GM12878 (cell line): ENCODE results near the gene MUTYH. TPM values are rescaled to one million over a fixed set of nuclear protein-coding genes. Genes with fewer than 3 reads are reported as not detected.

Experiments
- ATAC-seq: fragments of 200-7000 bp; cut with Tn5 transposase; 3 replicates; pipeline ENCODE4 v1.9.1; 2020; ENCODE audit warnings: mild to moderate bottlenecking, moderate library complexity
- BruUV-seq: library from RNA; stranded (reverse); fragments of 400-500 nt; replicated peaks from 2 replicates; lab custom pipeline; 2021; lab: Mats Ljungman, UMichigan
- CTCF ChIA-PET: fragments of 300-600 bp; sonication (Branson Sonifier 250); formaldehyde crosslinking; extraction: SDS; loops from one replicate; lab custom pipeline; 2021; ENCODE audit warnings: inconsistent platforms; lab: Yijun Ruan, JAX
- POLR2A ChIA-PET: fragments of 350-600 bp; formaldehyde crosslinking; extraction: SDS; loops from one replicate; lab custom pipeline; 2021; ENCODE audit warnings: inconsistent platforms; lab: Charles Lee
- RAD21 ChIA-PET: fragments of 300-600 bp; sonication (Branson Sonifier 250); formaldehyde crosslinking; loops from one replicate; lab custom pipeline; 2023; ENCODE audit warnings: antibody characterized with exemption; ENCODE audit not compliant: unreplicated experiment; lab: Charles Lee
- SMC1A ChIA-PET: fragments of 300-600 bp; sonication (Branson Sonifier 250); formaldehyde crosslinking; loops from one replicate; lab custom pipeline; 2023; ENCODE audit not compliant: unreplicated experiment, uncharacterized antibody; lab: Charles Lee
- DNase-seq: peaks from one replicate; pipeline ENCODE4 v3.0.0-alpha.2; 2011; ENCODE audit warnings: low read depth, low spot score
- FAIRE-seq: peaks from 3 replicates; lab custom pipeline; 2011; peaks lifted over from hg19 to GRCh38; lab: Jason Lieb, UNC
- H2AFZ ChIP-seq: 2 replicates; pipeline ENCODE4 v1.6.0; 2011; ENCODE audit warnings: low read depth, low read length, control low read depth; ENCODE audit not compliant: control insufficient read depth
- H3K27ac ChIP-seq: 2 replicates; pipeline ENCODE4 v1.5.1; 2011; ENCODE audit warnings: control low read depth; ENCODE audit not compliant: control insufficient read depth, insufficient read depth
- H3K27me3 ChIP-seq, 2 experiments: replicated peaks in 1 of 2; 2 replicates each; pipeline versions ENCODE4 v1.6.0 to v1.6.1; 2011; ENCODE audit warnings: low read length in 1 of 2; ENCODE audit not compliant: control insufficient read depth in 2 of 2, insufficient read depth in 2 of 2
- H3K36me3 ChIP-seq, 2 experiments: 2 replicates each; pipeline ENCODE4 v1.5.1; 2011; ENCODE audit warnings: low read length in 1 of 2; ENCODE audit not compliant: control insufficient read depth in 2 of 2, insufficient read depth in 2 of 2
- H3K4me1 ChIP-seq: 2 replicates; pipeline ENCODE4 v1.6.1; 2011; ENCODE audit warnings: mild to moderate bottlenecking, low read length, moderate library complexity, mixed read lengths; ENCODE audit not compliant: control insufficient read depth, insufficient read depth
- H3K4me2 ChIP-seq: 2 replicates; pipeline ENCODE4 v1.6.0; 2011; ENCODE audit warnings: control low read depth; ENCODE audit not compliant: control insufficient read depth, insufficient read depth
- H3K4me3 ChIP-seq: fragments of 200-600 bp; sonication (generic); 2 replicates; pipeline ENCODE4 v1.5.1; 2016
- H3K79me2 ChIP-seq: 2 replicates; pipeline ENCODE4 v1.6.0; 2011; ENCODE audit warnings: low read length; ENCODE audit not compliant: control insufficient read depth, insufficient read depth
- H3K9ac ChIP-seq: 2 replicates; pipeline ENCODE4 v1.8.0; 2011; ENCODE audit warnings: low read length, control low read depth, mixed read lengths; ENCODE audit not compliant: control insufficient read depth, insufficient read depth
- H3K9me3 ChIP-seq: replicated peaks from 3 replicates; pipeline ENCODE4 v1.5.1; 2011; ENCODE audit warnings: mild to moderate bottlenecking, low read length; ENCODE audit not compliant: control insufficient read depth, insufficient read depth
- H4K20me1 ChIP-seq: 2 replicates; pipeline ENCODE4 v1.6.0; 2011; ENCODE audit not compliant: control insufficient read depth, insufficient read depth
- BACH1 ChIP-seq: fragments of 450-650 bp; IDR thresholded peaks from 2 replicates; pipeline ENCODE4 v1.6.1; 2017; ENCODE audit warnings: mild to moderate bottlenecking, borderline replicate concordance
- BHLHE40 ChIP-seq, 2 experiments: fragments of 450-650 bp in 1 of 2; IDR thresholded peaks; 2 replicates each; pipeline ENCODE4 v1.6.1; 2011 to 2017; ENCODE audit warnings: low read depth in 2 of 2, borderline replicate concordance in 1 of 2, improper control_type of control experiment in 1 of 2, low read length in 1 of 2, mild to moderate bottlenecking in 1 of 2
- FOXM1 ChIP-seq: IDR thresholded peaks from 2 replicates; pipeline ENCODE4 v1.6.1; 2012; ENCODE audit warnings: low read depth, mild to moderate bottlenecking, inconsistent platforms, low read length, moderate library complexity
- IKZF2 ChIP-seq, 2 experiments: fragments of 450-650 bp; IDR thresholded peaks; 2 replicates each; pipeline ENCODE4 v1.6.1; 2017; ENCODE audit warnings: mild to moderate bottlenecking in 2 of 2, moderate library complexity in 2 of 2
- IRF3 ChIP-seq: fragments of 450-650 bp; IDR thresholded peaks from 2 replicates; pipeline ENCODE4 v1.6.1; 2014; ENCODE audit warnings: mild to moderate bottlenecking
- MEF2B ChIP-seq: fragments of 450-650 bp; IDR thresholded peaks from 2 replicates; pipeline ENCODE4 v1.6.1; 2018; ENCODE audit warnings: mild to moderate bottlenecking, moderate library complexity; ENCODE audit not compliant: partially characterized antibody, poor library complexity, severe bottlenecking
- NFYB ChIP-seq: IDR thresholded peaks from 2 replicates; pipeline ENCODE4 v1.6.1; 2011; ENCODE audit warnings: low read depth, mild to moderate bottlenecking, low read length, improper control_type of control experiment, moderate library complexity; ENCODE audit not compliant: insufficient read depth
- PBX3 ChIP-seq: IDR thresholded peaks from 2 replicates; pipeline ENCODE4 v1.6.1; 2011; ENCODE audit warnings: mild to moderate bottlenecking, low read depth, low read length, moderate library complexity; ENCODE audit not compliant: insufficient replicate concordance
- SKIL ChIP-seq: fragments of 450-650 bp; IDR thresholded peaks from 2 replicates; pipeline ENCODE4 v1.6.1; 2017; ENCODE audit warnings: mild to moderate bottlenecking, low read depth, inconsistent platforms; ENCODE audit not compliant: poor library complexity, severe bottlenecking
- SMC3 ChIP-seq: IDR thresholded peaks from 2 replicates; pipeline ENCODE4 v1.6.1; 2011; ENCODE audit warnings: low read length, improper control_type of control experiment, borderline replicate concordance
- ZNF24 ChIP-seq: fragments of 450-650 bp; IDR thresholded peaks from 2 replicates; pipeline ENCODE4 v1.6.1; 2017; ENCODE audit warnings: antibody characterized with exemption, mild to moderate bottlenecking
- ZNF592 ChIP-seq: fragments of 450-650 bp; IDR thresholded peaks from 2 replicates; pipeline ENCODE4 v1.6.1; 2017; ENCODE audit warnings: mild to moderate bottlenecking, moderate library complexity
- WGBS: methylation state at CpG from one replicate; pipeline ENCODE4 v1.1.6; 2016; ENCODE audit warnings: low lambda C conversion rate; ENCODE audit not compliant: insufficient replicate concordance, insufficient coverage; ENCODE audit errors: missing lambda C conversion rate; 5-methylcytosine and 5-hydroxymethylcytosine counted together
- in situ Hi-C: fragments of 300-500 bp; cut with MboI; formaldehyde crosslinking; loops from 9 replicates; pipeline ENCODE4 v1.14.3; 2018; ENCODE audit warnings: mixed read lengths
- intact Hi-C: fragments of 100-400 bp; cut with micrococcal nuclease; formaldehyde crosslinking; loops from one replicate; pipeline ENCODE4 v1.14.2; 2022; ENCODE audit not compliant: unreplicated experiment
- polyA plus RNA-seq, 11 experiments: library from polyadenylated mRNA; depleted of rRNA in 4 of 11; unstranded in 6 of 11; stranded (reverse) in 5 of 11; fragments of >200 nt; fragmentation: Nextera tagmentation in 4 of 11; fragmentation: Illumina TruSeq in 1 of 11; extraction: Ambion mirVana in 4 of 11; extraction: Trizol in 1 of 11; gene quantifications; 1 replicate in 1 of 11; 2 replicates in 10 of 11; pipeline versions ENCODE4 v1.2.1 to v1.2.3, GENCODE V29; 2011 to 2016; ENCODE audit warnings: inconsistent platforms in 2 of 11, missing spikeins in 2 of 11, low read depth in 1 of 11
- total RNA-seq, 4 experiments: library from RNA; depleted of rRNA in 3 of 4; stranded (reverse); fragments of >200 nt in 3 of 4; fragmentation: Illumina TruSeq in 1 of 4; extraction: Trizol in 1 of 4; gene quantifications; 2 replicates each; pipeline versions ENCODE4 v1.2.1 to v1.2.3, GENCODE V29; 2013 to 2021

Gene MUTYH
- total and polyA plus RNA-seq, 10 of the 15 experiments (the other 5 are each of a cell fraction or from before 2014, with no cell fraction given): 2.5 to 42.0 (median 30.0) TPM

GRCh38 chr1:45353685-45354084, 13.4 kb upstream of the MUTYH start (continued):
- TF ChIP-seq PBX3 (no peak), ZNF24 (no peak), NFYB (no peak), MEF2B (no peak), SMC3 (no peak), BHLHE40 (IDR thresholded peaks at IDR 0.05; ENCODE audit: borderline replicate concordance in 1 of 2, low read depth in 2 of 2, low read length in 1 of 2) (no peak), IKZF2 (IDR thresholded peaks at IDR 0.05) (no peak)

- DNase-seq: no peak
- Histone ChIP-seq H3K36me3 (peaks cover 0 to 6% of the 10 kb centered on the region in 2 experiments; a peak in 2 of 4 replicates), H3K27ac (no peak overlapping the region), H3K9ac (no peak overlapping the region), H3K4me1 (no peaks in the 10 kb centered on the region), H2AFZ (no peak overlapping the region), H3K4me2 (no peak overlapping the region), H3K9me3 (no peaks in the 10 kb centered on the region), H4K20me1 (no peaks in the 10 kb centered on the region), H3K27me3 (no peaks in the 10 kb centered on the region), H3K4me3 (no peak overlapping the region), H3K79me2 (no peaks in the 10 kb centered on the region)
- POLR2A ChIA-PET: interaction anchor here (0.8 to 1.1 kb wide), 2 partner anchors 11 to 143 kb away, joined by 3 read pairs; partner anchors contain the start of gene MUTYH
- RAD21 ChIA-PET: interaction anchor here (1.4 to 2.1 kb wide), 2 partner anchors 11 to 141 kb away, joined by 4 to 7 read pairs; partner anchors contain the start of genes MUTYH and TOE1
- CTCF ChIA-PET: interaction anchor here (0.7 kb wide), 1 partner anchor 142 kb away, joined by 3 read pairs; no protein-coding TSS in a partner anchor
- SMC1A ChIA-PET: interaction anchor here (2.3 kb wide), 1 partner anchor 11 kb away, joined by 7 read pairs; the partner anchor contains the start of genes MUTYH and TOE1
- FAIRE-seq: no peak
- no peak for ATAC-seq
- in situ Hi-C loops: loop anchor here (10.0 kb wide), 1 partner anchor 213 kb away; no protein-coding TSS in a partner anchor
- intact Hi-C loops: no loop called here
- 78% methylated on average over 5 of the region's 5 CpGs for WGBS
- no TSS peak for BruUV-seq
- no peak for TF ChIP-seq ZNF592
- no peak for TF ChIP-seq IRF3
- TF ChIP-seq SKIL: no peak
- TF ChIP-seq IKZF2 (IDR thresholded peaks at IDR 0.05): no peak
- TF ChIP-seq BACH1: no peak
- no peak for TF ChIP-seq FOXM1
Observed at GRCh38 chr1:45351508-45351907, 11.3 kb upstream of the MUTYH start.
